Ishikawa (cell line): ENCODE measurements around the gene DYRK3.

Experiments
- CEBPB ChIP-seq: IDR thresholded peaks from 2 replicates; pipeline ENCODE4 v1.6.1; 2012
- CREB1 ChIP-seq: IDR thresholded peaks from 2 replicates; pipeline ENCODE4 v1.6.1; 2012; ENCODE audit warnings: low read depth
- EGR1 ChIP-seq: IDR thresholded peaks from 2 replicates; pipeline ENCODE4 v1.6.1; 2012
- EP300 ChIP-seq: IDR thresholded peaks from 2 replicates; pipeline ENCODE4 v1.6.1; 2012; ENCODE audit warnings: borderline replicate concordance
- FOXM1 ChIP-seq: IDR thresholded peaks from 2 replicates; pipeline ENCODE4 v1.6.1; 2012; ENCODE audit warnings: low read depth, borderline replicate concordance
- MAX ChIP-seq: IDR thresholded peaks from 2 replicates; pipeline ENCODE4 v1.6.1; 2012
- NFIC ChIP-seq: IDR thresholded peaks from 2 replicates; pipeline ENCODE4 v1.6.1; 2012
- RAD21 ChIP-seq: IDR thresholded peaks from 2 replicates; pipeline ENCODE4 v1.6.1; 2012; ENCODE audit warnings: low read depth
- REST ChIP-seq: IDR thresholded peaks from 2 replicates; pipeline ENCODE4 v1.6.1; 2012; ENCODE audit warnings: low read depth, mild to moderate bottlenecking
- TAF1 ChIP-seq: IDR thresholded peaks from 2 replicates; pipeline ENCODE4 v1.6.1; 2012; ENCODE audit warnings: low read depth, mild to moderate bottlenecking
- TCF12 ChIP-seq: IDR thresholded peaks from 2 replicates; pipeline ENCODE4 v1.6.1; 2012; ENCODE audit warnings: low read depth
- TEAD4 ChIP-seq: IDR thresholded peaks from 2 replicates; pipeline ENCODE4 v1.6.1; 2012
- USF1 ChIP-seq: IDR thresholded peaks from 2 replicates; pipeline ENCODE4 v1.6.1; 2012
- YY1 ChIP-seq: IDR thresholded peaks from 2 replicates; pipeline ENCODE4 v1.6.1; 2012; ENCODE audit warnings: low read depth
- ZBTB7A ChIP-seq: IDR thresholded peaks from 2 replicates; pipeline ENCODE4 v1.6.1; 2012; ENCODE audit warnings: low read depth

The DYRK3 gene

GRCh38 chr1:206635080-206635977, at the start of gene DYRK3:
Gene DYRK3 (plus strand): TSS chr1:206635536. CDS start chr1:206635704, 168 bp downstream.
- TF ChIP-seq CREB1, result peak; percentile 45
- TF ChIP-seq TEAD4, result no peak
- TF ChIP-seq REST, result no peak
- peak; percentile 46 for TF ChIP-seq TCF12
- TF ChIP-seq ZBTB7A, result peak; percentile 50; the same call in 1 of the 2 replicates
- TF ChIP-seq YY1, result no peak
- no peak for TF ChIP-seq NFIC
- no peak for TF ChIP-seq CEBPB
- no peak for TF ChIP-seq FOXM1
- no peak for TF ChIP-seq EP300
- no peak; the same call in 1 of the 2 replicates for TF ChIP-seq TAF1
- peak; percentile 86 for TF ChIP-seq EGR1
- peak; percentile 41 for TF ChIP-seq USF1
- TF ChIP-seq RAD21, result no peak
- peak; percentile 98 for TF ChIP-seq MAX

GRCh38 chr1:206586501-206587445, 48.6 kb upstream of the DYRK3 start:
- TF ChIP-seq RAD21 (no peak), MAX (no peak), EP300 (no peak), NFIC (no peak), TCF12 (no peak), TAF1 (no peak), REST (no peak), TEAD4 (no peak), YY1 (no peak), USF1 (no peak), EGR1 (no peak), ZBTB7A (no peak), CREB1 (no peak), CEBPB (no peak), FOXM1 (no peak)

- TF ChIP-seq TCF12 (no peak), CREB1 (no peak), EP300 (no peak), NFIC (no peak), REST (no peak), USF1 (no peak), EGR1 (no peak), TAF1 (no peak), TEAD4 (no peak), FOXM1 (no peak), CEBPB (no peak), YY1 (no peak), ZBTB7A (no peak), MAX (no peak), RAD21 (no peak)
Observed at GRCh38 chr1:206587904-206588303, 47.4 kb upstream of the DYRK3 start.
